Neural cell (in vitro differentiated cells): Measurements from ENCODE around the gene EYS.
"Not testable (repeated sequence)": the region's sequence is repeated elsewhere in the genome, so short reads cannot be mapped to it uniquely, and the experiment has no call there.

Experiments used
- EP300 ChIP-seq: fragments of 450-650 bp; conservative IDR thresholded peaks from 2 replicates; pipeline ENCODE4 v1.6.1; 2014; ENCODE audit warnings: antibody characterized with exemption, mild to moderate bottlenecking, moderate library complexity; ENCODE audit not compliant: poor library complexity, severe bottlenecking
- EZH2 ChIP-seq: fragments of 200-600, 300-800 bp; shearing (Covaris generic), sonication (generic); IDR thresholded peaks from 2 replicates; pipeline ENCODE4 v1.6.1; 2014; ENCODE audit warnings: antibody characterized with exemption, low read length, borderline replicate concordance, mild to moderate bottlenecking; ENCODE audit not compliant: insufficient read depth, poor library complexity, severe bottlenecking
- MXI1 ChIP-seq: fragments of 450-650 bp; conservative IDR thresholded peaks from 2 replicates; pipeline ENCODE4 v1.6.1; 2014; ENCODE audit warnings: antibody characterized with exemption, mild to moderate bottlenecking; ENCODE audit not compliant: poor library complexity, severe bottlenecking
- POLR2AphosphoS5 ChIP-seq: IDR thresholded peaks from 2 replicates; pipeline ENCODE4 v1.6.1; 2012
- RAD21 ChIP-seq: fragments of 450-650 bp; conservative IDR thresholded peaks from 2 replicates; pipeline ENCODE4 v1.6.1; 2014; ENCODE audit warnings: antibody characterized with exemption, mild to moderate bottlenecking, moderate library complexity
- SMC3 ChIP-seq: fragments of 450-650 bp; conservative IDR thresholded peaks from 2 replicates; pipeline ENCODE4 v1.6.1; 2014; ENCODE audit warnings: antibody characterized with exemption, mild to moderate bottlenecking, moderate library complexity; ENCODE audit not compliant: poor library complexity
- TAF1 ChIP-seq: IDR thresholded peaks from 2 replicates; pipeline ENCODE4 v1.6.1; 2012; ENCODE audit warnings: low read depth
- TF ChIP-seq, protein P1 (sequence below): fragments of 450-650 bp; IDR thresholded peaks from 2 replicates; pipeline ENCODE4 v1.5.1; 2014; ENCODE audit warnings: antibody characterized with exemption, mild to moderate bottlenecking, moderate library complexity; ENCODE audit not compliant: poor library complexity, severe bottlenecking
- TF ChIP-seq, protein P2 (sequence below): IDR thresholded peaks from 2 replicates; pipeline ENCODE4 v1.6.1; 2012; ENCODE audit warnings: borderline replicate concordance

DNA sequence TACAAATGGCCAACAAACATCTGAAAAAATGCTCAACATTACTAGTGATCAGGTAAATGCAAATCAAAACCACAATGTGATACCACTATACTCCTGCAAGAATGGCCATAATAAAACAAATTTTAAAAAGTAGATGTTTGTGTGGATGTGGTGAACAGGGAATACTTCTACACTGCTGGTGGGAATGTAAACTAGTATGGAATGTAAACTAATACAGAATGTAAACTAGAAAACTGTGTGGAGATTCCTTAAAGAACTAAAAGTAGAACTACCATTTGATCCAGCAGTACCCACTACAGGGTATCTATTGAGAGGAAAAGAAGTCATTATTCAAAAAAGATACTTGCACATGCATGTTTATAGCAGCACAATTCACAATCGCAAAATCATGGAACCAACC lies 1878.3 kb downstream of the EYS start:
- TF ChIP-seq, protein P1, sequence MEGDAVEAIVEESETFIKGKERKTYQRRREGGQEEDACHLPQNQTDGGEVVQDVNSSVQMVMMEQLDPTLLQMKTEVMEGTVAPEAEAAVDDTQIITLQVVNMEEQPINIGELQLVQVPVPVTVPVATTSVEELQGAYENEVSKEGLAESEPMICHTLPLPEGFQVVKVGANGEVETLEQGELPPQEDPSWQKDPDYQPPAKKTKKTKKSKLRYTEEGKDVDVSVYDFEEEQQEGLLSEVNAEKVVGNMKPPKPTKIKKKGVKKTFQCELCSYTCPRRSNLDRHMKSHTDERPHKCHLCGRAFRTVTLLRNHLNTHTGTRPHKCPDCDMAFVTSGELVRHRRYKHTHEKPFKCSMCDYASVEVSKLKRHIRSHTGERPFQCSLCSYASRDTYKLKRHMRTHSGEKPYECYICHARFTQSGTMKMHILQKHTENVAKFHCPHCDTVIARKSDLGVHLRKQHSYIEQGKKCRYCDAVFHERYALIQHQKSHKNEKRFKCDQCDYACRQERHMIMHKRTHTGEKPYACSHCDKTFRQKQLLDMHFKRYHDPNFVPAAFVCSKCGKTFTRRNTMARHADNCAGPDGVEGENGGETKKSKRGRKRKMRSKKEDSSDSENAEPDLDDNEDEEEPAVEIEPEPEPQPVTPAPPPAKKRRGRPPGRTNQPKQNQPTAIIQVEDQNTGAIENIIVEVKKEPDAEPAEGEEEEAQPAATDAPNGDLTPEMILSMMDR = not testable (repeated sequence)
- TF ChIP-seq EP300, SMC3, MXI1, TAF1, EZH2, RAD21, POLR2AphosphoS5: not testable (repeated sequence)
- TF ChIP-seq, protein P2, sequence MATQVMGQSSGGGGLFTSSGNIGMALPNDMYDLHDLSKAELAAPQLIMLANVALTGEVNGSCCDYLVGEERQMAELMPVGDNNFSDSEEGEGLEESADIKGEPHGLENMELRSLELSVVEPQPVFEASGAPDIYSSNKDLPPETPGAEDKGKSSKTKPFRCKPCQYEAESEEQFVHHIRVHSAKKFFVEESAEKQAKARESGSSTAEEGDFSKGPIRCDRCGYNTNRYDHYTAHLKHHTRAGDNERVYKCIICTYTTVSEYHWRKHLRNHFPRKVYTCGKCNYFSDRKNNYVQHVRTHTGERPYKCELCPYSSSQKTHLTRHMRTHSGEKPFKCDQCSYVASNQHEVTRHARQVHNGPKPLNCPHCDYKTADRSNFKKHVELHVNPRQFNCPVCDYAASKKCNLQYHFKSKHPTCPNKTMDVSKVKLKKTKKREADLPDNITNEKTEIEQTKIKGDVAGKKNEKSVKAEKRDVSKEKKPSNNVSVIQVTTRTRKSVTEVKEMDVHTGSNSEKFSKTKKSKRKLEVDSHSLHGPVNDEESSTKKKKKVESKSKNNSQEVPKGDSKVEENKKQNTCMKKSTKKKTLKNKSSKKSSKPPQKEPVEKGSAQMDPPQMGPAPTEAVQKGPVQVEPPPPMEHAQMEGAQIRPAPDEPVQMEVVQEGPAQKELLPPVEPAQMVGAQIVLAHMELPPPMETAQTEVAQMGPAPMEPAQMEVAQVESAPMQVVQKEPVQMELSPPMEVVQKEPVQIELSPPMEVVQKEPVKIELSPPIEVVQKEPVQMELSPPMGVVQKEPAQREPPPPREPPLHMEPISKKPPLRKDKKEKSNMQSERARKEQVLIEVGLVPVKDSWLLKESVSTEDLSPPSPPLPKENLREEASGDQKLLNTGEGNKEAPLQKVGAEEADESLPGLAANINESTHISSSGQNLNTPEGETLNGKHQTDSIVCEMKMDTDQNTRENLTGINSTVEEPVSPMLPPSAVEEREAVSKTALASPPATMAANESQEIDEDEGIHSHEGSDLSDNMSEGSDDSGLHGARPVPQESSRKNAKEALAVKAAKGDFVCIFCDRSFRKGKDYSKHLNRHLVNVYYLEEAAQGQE = not testable (repeated sequence)
